Measurements from ENCODE around the gene GFRA1. TPM values are rescaled to one million over a fixed set of nuclear protein-coding genes. Genes with fewer than 3 reads are reported as not detected.

Gene GFRA1
- total RNA-seq, 4 donors from 2014 or later, result 21.0 to 62.5 (median 59.3) TPM

- ATAC-seq, result no peak
- WGBS, 2 donors (ENCODE audit: low coverage in 1 of 2), result 60 to 76% methylated on average over 2 of the region's 2 CpGs
- no peaks in the 10 kb centered on the region for H3K27me3 ChIP-seq
- no peak overlapping the region for H3K4me3 ChIP-seq
- no peak for TF ChIP-seq POLR2A (IDR thresholded peaks at IDR 0.05)
- H3K9me3 ChIP-seq, result peaks cover 0 to 9% (median 0%) of the 10 kb centered on the region in 3 donors
- H3K27ac ChIP-seq, result no peak overlapping the region
- no peaks in the 10 kb centered on the region for H3K4me1 ChIP-seq
- H3K36me3 ChIP-seq, result no peaks in the 10 kb centered on the region
Observed at GRCh38 chr10:116190883-116191282, 82.1 kb downstream of the GFRA1 start.

GRCh38 chr10:116186273-116186672, 86.7 kb downstream of the GFRA1 start:
- ATAC-seq, result no peak
- Histone ChIP-seq H3K27ac (no peak overlapping the region), H3K27me3 (no peaks in the 10 kb centered on the region), H3K36me3 (no peaks in the 10 kb centered on the region), H3K9me3 (no peaks in the 10 kb centered on the region), H3K4me3 (no peak overlapping the region), H3K4me1 (no peaks in the 10 kb centered on the region)
- TF ChIP-seq POLR2A (IDR thresholded peaks at IDR 0.05), result no peak
- no peak for TF ChIP-seq POLR2AphosphoS5 (IDR thresholded peaks at IDR 0.05)
- no peak for TF ChIP-seq EP300 (IDR thresholded peaks at IDR 0.05)
- no peak for TF ChIP-seq CTCF (IDR thresholded peaks at IDR 0.05)
- WGBS, 2 donors (ENCODE audit: low coverage in 1 of 2), result 84 to 90% methylated on average over 2 to 3 of the region's 6 CpGs

- WGBS, 2 donors (ENCODE audit: low coverage in 1 of 2), result 47 to 90% methylated on average over 2 to 5 of the region's 7 CpGs
- H3K36me3 ChIP-seq, result no peaks in the 10 kb centered on the region
- ATAC-seq, result peak; percentile 25
Observed at GRCh38 chr10:116185199-116185867, 87.7 kb downstream of the GFRA1 start.

GRCh38 chr10:116184512-116184794, 88.6 kb downstream of the GFRA1 start:
- no peak for ATAC-seq
- Histone ChIP-seq H3K4me3 (no peak overlapping the region), H3K4me1 (no peaks in the 10 kb centered on the region), H3K36me3 (no peaks in the 10 kb centered on the region), H3K27ac (no peak overlapping the region), H3K27me3 (no peaks in the 10 kb centered on the region), H3K9me3 (no peaks in the 10 kb centered on the region)
- no peak for TF ChIP-seq CTCF (IDR thresholded peaks at IDR 0.05)
- TF ChIP-seq POLR2AphosphoS5 (IDR thresholded peaks at IDR 0.05), result no peak
- no peak for TF ChIP-seq EP300 (IDR thresholded peaks at IDR 0.05)
- TF ChIP-seq POLR2A (IDR thresholded peaks at IDR 0.05), result no peak
- WGBS, 2 donors (ENCODE audit: low coverage in 1 of 2), result no CpG with 5 or more reads among the region's 3 CpGs

More at GRCh38 chr10:116185199-116185867, 87.7 kb downstream of the GFRA1 start:
- Histone ChIP-seq H3K27ac (no peak overlapping the region), H3K9me3 (no peaks in the 10 kb centered on the region), H3K4me3 (no peak overlapping the region), H3K27me3 (no peaks in the 10 kb centered on the region), H3K4me1 (no peaks in the 10 kb centered on the region)
- no peak for TF ChIP-seq EP300 (IDR thresholded peaks at IDR 0.05)
- no peak for TF ChIP-seq POLR2AphosphoS5 (IDR thresholded peaks at IDR 0.05)
- no peak for TF ChIP-seq POLR2A (IDR thresholded peaks at IDR 0.05)
- TF ChIP-seq CTCF (IDR thresholded peaks at IDR 0.05), result no peak

- no peaks in the 10 kb centered on the region for H3K4me1 ChIP-seq
- ATAC-seq, result no peak
- H3K36me3 ChIP-seq, result no peaks in the 10 kb centered on the region
- H3K4me3 ChIP-seq, result no peak overlapping the region
- H3K27ac ChIP-seq, result no peak overlapping the region
- H3K9me3 ChIP-seq, result no peaks in the 10 kb centered on the region
- WGBS, 2 donors (ENCODE audit: low coverage in 1 of 2), result 50 to 57% methylated on average over 1 of the region's 5 CpGs
- H3K27me3 ChIP-seq, result no peaks in the 10 kb centered on the region
- TF ChIP-seq CTCF (IDR thresholded peaks at IDR 0.05), result no peak
Observed at GRCh38 chr10:116183733-116184511, 89.1 kb downstream of the GFRA1 start.
